HuH-7.5 (cell line): ENCODE data around the gene RAB1A.

ENCODE experiments used
- DNase-seq: peaks from one replicate; pipeline ENCODE4 v3.0.0; 2011; ENCODE audit warnings: low spot score

Gene RAB1A

GRCh38 chr2:65059071-65059470 lies 70.8 kb downstream of the RAB1A start:
- DNase-seq, result no peak

DNA sequence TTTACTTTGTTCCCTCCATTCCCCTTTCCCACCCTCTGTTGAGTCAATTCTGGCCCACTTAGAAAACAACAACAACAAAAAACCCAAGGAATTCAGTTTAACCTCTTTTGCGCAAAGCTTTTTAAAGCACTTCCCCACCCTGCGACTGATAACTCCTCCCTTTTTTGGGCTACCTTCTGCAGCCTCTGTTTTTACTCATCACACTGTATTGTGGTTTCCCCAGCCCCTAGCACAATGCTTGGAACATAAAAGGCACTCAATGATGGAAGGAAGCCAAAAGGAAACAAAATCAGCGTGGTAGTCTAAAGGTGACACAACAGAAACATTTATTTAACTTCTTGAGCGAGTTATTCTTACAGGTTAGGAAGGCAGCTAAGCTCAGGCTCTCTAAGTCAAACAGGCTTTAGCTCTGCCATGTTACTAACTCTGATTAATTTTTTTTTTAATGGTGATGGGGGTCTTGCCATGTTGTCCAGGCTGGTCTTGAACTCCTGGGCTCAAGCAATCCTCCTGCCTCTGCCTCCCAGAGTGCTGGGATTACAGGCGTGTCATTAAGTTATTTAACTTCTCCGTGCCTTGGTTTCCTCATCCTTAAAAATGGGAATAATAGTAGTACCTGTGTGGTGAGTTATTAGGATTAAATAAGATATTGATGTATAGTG lies 72.4 kb downstream of the RAB1A start:
- no peak for DNase-seq

GRCh38 chr2:65057054-65057375 lies 72.9 kb downstream of the RAB1A start:
- DNase-seq, result no peak

DNA sequence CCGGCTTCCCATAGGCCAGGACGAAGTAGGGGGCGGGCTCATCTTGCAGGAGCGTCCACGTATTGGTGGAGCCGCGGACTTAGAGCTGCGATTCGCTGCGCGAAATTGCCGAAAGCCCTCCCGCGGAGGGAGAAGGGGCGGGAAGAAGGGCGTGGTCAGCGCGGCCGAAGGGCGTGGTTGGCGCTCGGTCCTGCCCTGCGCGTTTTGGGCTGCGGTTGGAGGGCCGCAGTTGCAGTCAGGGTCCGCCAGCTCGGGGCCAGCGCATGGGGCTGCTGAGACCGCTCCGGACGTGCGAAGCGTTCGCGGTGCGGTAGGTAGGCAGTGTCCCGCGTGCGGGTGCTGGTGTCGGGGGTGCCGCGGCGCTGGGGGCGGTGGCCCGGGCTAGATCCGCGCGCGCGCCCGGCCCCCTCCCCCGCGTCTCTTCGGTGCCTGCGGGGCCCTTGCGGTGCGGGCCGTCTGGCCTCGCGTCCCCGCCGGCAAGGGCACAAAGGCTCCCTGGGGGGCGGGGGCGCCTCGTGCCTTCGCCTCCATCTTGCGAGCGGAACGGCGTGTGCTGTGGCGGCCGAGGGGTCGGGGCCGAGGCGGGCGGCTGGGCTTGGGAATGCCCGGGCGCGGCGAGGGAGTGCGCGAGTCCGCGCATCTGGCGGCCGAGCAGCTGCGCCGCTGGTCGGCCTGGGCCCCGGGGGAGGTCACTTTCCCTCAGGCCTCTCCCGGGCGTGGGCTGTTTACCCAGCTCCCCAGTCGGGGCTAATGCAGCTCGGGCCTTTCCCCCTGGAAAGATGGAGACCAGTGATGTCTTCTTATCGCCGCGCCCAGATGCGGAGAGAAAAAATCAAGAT lies 73.5 kb downstream of the RAB1A start, which contains the start of gene CEP68:
Gene CEP68, plus strand, starts transcription at position 202 of the 839 bp plus-strand sequence. CDS start 13,029 bp downstream, outside the sequence.
- DNase-seq, result peak; percentile 94

- DNase-seq, result peak; percentile 57
These were observed 74.3 kb downstream of the RAB1A start for GRCh38 chr2:65055422-65056214.

GRCh38 chr2:65054749-65055421 lies 75.0 kb downstream of the RAB1A start:
- peak; percentile 37 for DNase-seq

- DNase-seq, result no peak
These were observed 76.7 kb downstream of the RAB1A start for GRCh38 chr2:65053199-65053598.

DNA sequence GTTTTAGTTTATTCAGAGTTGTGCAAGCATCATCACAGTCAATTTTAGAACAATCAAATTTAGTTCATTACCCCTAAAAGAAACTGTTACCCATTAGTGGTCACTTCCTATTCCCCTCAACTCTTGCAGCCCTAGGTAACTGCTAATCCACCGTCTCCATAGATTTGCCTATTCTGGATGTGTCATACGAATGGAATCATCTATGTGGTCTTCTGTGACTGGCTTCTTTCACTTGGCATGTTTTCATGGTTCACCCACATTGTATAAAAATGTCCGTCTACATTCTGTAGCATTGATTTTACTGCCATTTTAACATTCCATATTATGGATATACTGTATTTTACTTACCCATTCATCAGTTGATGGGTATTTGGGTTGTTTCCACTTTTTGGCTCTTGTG lies 79.0 kb downstream of the RAB1A start:
- DNase-seq, result no peak

DNA sequence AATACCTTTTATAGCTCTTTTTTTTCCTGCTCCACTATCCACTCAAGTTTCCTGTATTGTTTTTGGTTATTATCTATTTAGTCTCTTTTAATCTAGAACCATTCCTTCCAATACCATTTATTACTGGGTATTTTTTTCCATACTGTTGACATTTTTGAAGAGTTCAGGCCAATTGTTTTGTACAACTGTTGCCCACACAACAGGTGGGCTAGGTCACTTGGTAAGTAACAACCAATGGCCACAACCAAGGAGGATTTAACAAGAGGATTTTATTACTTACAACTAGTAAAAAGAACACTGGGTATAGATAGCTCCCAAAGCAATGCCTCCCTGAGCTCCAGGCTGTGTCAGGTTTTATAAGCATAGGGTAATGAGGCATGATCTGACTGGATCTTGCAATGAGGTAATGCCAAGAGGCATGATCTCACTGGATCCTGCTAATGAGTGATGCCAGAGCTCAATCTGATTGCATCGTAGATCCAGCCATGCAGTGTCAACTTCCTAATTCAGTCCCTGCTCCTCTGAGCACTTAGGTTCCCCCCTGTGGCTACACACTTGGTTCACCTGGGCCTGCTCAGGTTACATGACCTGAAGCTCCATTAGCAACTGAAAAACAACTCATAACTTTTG lies 80.8 kb downstream of the RAB1A start:
- no peak for DNase-seq

- DNase-seq, result no peak
These were observed 83.1 kb downstream of the RAB1A start for GRCh38 chr2:65046633-65047407.

DNA sequence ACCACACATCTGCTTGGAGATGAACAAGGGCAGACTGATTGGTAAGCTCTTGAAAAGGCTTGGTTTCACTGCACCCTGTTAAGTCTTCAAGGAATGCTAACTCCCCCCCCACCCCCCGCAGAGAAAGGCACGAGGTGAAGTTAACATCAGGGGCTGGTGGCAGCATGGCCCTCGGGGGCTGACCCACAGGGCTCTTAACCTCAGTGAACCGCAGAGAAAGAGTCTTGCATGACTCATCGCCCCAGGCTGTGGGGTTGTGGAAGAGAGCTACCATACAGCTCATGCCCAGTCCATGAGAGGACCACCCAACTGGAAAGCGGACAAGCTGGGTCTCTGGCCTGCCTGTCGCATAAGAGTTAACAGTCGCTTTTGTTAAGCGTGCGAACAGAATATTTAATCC lies 84.3 kb downstream of the RAB1A start:
- DNase-seq, result no peak

DNA sequence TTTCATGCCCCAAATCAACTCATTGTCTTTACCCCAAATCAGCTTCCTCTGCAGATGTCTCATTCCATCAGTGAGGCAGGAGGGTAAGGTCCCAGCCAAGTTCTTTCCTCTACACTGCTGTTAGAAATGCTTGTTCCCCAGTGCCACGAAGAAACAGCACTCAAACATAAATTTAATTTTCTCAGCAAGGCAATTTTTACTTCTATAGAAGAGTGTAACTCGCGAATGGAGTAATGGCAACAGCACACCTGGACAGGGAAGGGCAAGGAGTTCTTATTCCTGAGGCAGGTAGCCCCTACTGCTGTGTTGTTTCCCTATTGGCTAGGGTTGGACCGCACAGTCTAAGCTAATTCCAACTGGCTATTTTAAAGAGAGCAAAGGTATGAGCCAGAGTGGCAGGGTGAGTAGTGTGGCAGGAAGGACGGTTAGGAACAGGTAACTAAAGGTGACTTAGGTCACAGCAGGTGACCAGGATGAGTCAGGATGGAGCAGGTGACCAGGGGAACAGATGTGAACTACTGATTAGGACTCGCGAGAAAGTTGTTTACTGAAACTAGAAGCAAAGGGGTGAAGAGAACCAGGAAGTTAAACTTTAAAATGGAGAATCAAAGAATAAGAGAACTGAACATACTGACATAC lies 85.7 kb downstream of the RAB1A start:
- no peak for DNase-seq

- no peak for DNase-seq
These were observed 86.9 kb downstream of the RAB1A start for GRCh38 chr2:65043001-65043400.

DNA sequence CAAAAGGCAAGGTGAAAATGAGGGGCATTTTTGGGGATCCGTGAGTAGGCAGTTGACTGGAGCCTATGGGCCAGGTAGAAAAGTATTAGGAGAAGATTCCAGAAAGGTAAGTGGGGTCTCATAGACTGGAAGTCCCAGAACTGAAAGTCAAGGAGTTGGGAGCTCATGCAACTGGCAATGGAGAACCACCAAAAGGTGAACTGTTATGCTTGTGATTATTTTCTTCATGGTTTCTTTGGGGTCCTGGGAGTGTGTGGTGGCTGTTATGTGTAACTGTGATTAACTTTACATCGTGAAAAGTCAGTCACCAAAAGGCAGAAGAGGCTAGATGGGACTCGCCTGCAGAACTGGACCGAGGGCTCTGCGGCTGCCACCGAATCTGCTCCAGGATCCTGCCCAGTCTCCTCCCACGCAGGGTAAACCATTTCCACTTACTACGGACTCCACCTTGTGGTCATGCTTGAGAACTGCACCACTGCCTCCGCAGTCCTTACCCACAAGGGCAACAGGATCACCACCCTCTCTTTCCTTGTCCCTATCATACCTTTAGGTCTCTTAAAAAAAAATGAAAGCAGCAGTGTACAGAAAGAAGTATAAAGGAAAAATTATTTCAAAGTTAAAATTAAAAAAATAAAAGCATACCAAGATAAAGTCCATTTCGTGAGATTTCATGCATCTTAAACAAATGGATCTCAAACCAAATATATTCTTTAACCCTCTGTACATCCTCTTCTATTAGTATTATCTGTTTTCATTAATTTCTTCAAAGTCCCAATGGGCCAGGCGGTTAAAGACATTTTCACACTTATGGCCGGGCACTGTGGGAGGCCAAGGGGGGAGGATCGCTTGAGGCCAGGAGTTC lies 89.3 kb downstream of the RAB1A start:
- peak; percentile 61 for DNase-seq

DNA sequence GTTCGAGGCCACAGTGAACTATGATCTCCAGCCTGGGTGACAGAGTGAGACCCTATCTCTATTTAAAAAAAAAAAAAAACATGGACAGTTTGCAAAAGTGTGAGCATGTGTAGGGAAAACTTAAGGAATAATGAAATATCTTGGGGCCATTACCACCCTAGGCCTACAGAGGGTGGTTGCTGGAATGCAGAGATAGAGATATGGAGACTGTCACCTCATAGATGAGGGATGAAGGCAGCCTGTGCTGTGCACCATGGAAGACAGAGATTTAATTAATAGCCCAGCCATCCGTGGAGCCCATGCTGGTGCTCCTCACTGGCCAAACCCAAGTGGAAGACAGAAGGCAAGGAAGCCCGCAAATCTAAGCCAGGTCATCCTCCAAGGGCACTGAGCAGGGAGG lies 90.3 kb downstream of the RAB1A start:
- DNase-seq, result no peak

DNA sequence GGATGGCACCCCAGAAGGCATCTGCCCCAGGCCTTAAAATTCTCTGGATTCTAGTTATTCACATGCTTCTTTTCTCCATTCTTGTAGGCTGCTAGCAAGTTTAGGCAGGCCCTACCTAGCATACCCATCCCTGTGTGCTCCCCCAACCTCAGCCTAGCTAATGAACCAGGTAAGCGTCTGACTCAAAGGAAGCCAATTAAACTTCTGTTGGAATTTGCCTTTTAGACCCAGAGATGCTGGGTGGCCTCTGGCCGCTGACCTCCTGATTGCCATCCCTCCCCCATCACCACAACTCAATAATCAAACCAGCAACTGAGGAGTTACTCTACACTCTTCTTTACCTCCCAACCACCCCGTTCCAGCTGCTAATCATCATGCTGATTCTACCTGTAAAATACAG lies 92.7 kb downstream of the RAB1A start:
- no peak for DNase-seq
